ENCODE data around the gene PPP2R3A. TPM values are rescaled to one million over a fixed set of nuclear protein-coding genes. Genes with fewer than 3 reads are reported as not detected.

PPP2R3A gene
- total RNA-seq, 1 donor from 2014 or later: 16.5 TPM

DNA sequence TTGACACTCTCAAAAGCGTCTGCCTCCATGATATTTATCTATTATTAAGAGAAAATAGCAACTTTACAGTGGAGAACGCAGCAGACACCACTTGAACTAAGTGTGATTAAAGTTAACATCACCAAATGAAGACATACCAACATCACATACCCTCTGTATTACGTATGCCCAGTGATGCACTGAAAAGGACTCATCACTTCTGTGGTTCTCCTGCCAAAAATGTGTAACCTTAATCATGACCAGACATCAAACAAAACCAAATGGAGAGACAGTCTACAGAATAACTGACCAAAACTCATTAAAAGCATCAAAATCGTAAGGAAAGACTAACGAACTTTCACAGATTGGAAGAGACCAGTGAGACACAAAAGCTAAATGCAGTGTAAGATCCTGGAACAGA lies 103.2 kb downstream of the PPP2R3A start:
- DNase-seq (ENCODE audit: extremely low spot score, unreplicated experiment): no peak
- H3K36me3 Mint-ChIP-seq: peaks cover 13% of the 10 kb centered on the region
- no peak overlapping the region for H3K4me3 Mint-ChIP-seq
- no peak for TF ChIP-seq CTCF (conservative IDR thresholded peaks at IDR 0.05)
- H3K4me1 Mint-ChIP-seq (ENCODE audit: unreplicated experiment): peaks cover 9% of the 10 kb centered on the region
- no peak overlapping the region for H3K27ac Mint-ChIP-seq
- H3K27me3 Mint-ChIP-seq: no peaks in the 10 kb centered on the region
- H3K9me3 Mint-ChIP-seq: no peaks in the 10 kb centered on the region

- no peak for DNase-seq (ENCODE audit: extremely low spot score, unreplicated experiment)
- Mint-ChIP-seq H3K27ac (no peak overlapping the region), H3K9me3 (no peaks in the 10 kb centered on the region), H3K27me3 (no peaks in the 10 kb centered on the region), H3K4me3 (no peak overlapping the region), H3K4me1 (ENCODE audit: unreplicated experiment) (peaks cover 9% of the 10 kb centered on the region), H3K36me3 (peaks cover 13% of the 10 kb centered on the region)
- no peak for TF ChIP-seq CTCF (conservative IDR thresholded peaks at IDR 0.05)
These were observed 104.4 kb downstream of the PPP2R3A start for GRCh38 chr3:136069933-136070332.

DNA sequence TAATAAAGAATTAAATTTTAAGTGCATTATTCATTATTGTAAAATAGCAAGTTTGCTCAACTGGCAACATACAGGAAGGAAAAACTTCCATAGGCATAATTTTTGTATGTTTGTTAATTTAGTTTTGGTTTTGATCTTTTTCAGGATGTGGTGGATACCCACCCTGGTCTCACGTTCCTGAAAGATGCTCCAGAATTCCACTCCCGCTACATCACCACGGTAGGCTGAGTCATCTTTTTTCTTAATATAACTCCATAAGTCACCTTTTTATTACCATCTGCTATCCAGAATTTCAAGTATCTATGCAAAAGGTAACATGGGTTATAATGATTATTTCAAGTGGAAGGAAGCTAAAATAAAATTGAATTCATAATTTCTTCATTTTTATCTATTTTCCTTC lies 104.8 kb downstream of the PPP2R3A start:
- TF ChIP-seq CTCF (conservative IDR thresholded peaks at IDR 0.05): no peak
- Mint-ChIP-seq H3K4me3 (no peak overlapping the region), H3K9me3 (no peaks in the 10 kb centered on the region), H3K36me3 (peaks cover 13% of the 10 kb centered on the region), H3K4me1 (ENCODE audit: unreplicated experiment) (peaks cover 9% of the 10 kb centered on the region), H3K27ac (no peak overlapping the region), H3K27me3 (no peaks in the 10 kb centered on the region)
- DNase-seq (ENCODE audit: extremely low spot score, unreplicated experiment): no peak

- no peak for DNase-seq (ENCODE audit: extremely low spot score, unreplicated experiment)
- H3K27me3 Mint-ChIP-seq: no peaks in the 10 kb centered on the region
- H3K4me3 Mint-ChIP-seq: no peak overlapping the region
- peaks cover 9% of the 10 kb centered on the region for H3K4me1 Mint-ChIP-seq (ENCODE audit: unreplicated experiment)
- H3K9me3 Mint-ChIP-seq: no peaks in the 10 kb centered on the region
- peak; percentile 15 for TF ChIP-seq CTCF (conservative IDR thresholded peaks at IDR 0.05)
- peak overlapping the region; percentile 36 for H3K27ac Mint-ChIP-seq
- peaks cover 12% of the 10 kb centered on the region for H3K36me3 Mint-ChIP-seq
These were observed 105.7 kb downstream of the PPP2R3A start for GRCh38 chr3:136070953-136071949.

DNA sequence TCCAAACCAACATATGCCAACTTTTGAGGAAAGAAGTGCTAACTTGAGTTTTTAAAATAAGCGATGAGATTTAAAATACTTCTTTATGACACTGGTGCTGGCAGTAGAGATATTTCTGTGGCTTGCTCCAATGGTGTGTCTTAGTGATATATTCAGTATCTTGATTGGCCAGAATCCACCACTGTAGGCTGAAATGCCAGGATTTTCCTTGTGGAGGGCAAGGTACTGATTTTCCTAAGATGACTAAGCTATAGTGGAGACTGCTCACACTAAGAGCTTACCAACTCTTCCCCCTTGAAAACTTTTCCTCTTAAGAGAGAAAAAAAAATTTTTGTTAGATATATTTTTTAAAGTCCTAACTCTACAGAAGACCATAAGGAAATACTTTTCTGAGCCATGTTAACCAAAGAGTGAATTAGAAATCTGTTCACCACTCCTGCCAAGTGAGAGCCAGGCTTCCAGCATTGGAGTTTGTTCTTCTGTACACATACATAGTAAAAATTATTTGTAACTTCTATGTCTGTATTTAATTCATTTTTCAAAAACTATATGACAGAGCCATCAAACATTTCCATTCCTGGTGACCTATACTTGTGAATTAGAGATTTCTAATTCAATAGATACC lies 109.1 kb downstream of the PPP2R3A start:
- no peak for TF ChIP-seq CTCF (conservative IDR thresholded peaks at IDR 0.05)
- Mint-ChIP-seq H3K4me3 (no peak overlapping the region), H3K4me1 (ENCODE audit: unreplicated experiment) (peaks cover 9% of the 10 kb centered on the region), H3K27ac (no peak overlapping the region), H3K9me3 (no peaks in the 10 kb centered on the region), H3K27me3 (no peaks in the 10 kb centered on the region), H3K36me3 (peaks cover 7% of the 10 kb centered on the region)
- no peak for DNase-seq (ENCODE audit: extremely low spot score, unreplicated experiment)

Measured in type B pancreatic cell (in vitro differentiated cells).